Subcutaneous abdominal adipose tissue (tissue), 5 donors: ENCODE data around the gene DNAH17.

Experiments used
- H3K27ac ChIP-seq: one replicate; pipeline ENCODE4 v1.7.0; 2013; ENCODE audit warnings: low read depth, mild to moderate bottlenecking, inconsistent platforms, low read length, moderate library complexity
- H3K27me3 ChIP-seq, 5 donors: one replicate each; pipeline ENCODE4 v1.7.0; 2013; ENCODE audit warnings: low read length in 5 of 5, inconsistent platforms in 1 of 5; ENCODE audit not compliant: control insufficient read depth in 5 of 5, insufficient read depth in 4 of 5
- H3K36me3 ChIP-seq, 5 donors: one replicate each; pipeline ENCODE4 v1.7.0; 2013; ENCODE audit warnings: low read length in 5 of 5; ENCODE audit not compliant: control insufficient read depth in 5 of 5, insufficient read depth in 5 of 5
- H3K4me1 ChIP-seq, 5 donors: one replicate each; pipeline ENCODE4 v1.7.0; 2013; ENCODE audit warnings: low read length in 5 of 5, mild to moderate bottlenecking in 3 of 5, moderate library complexity in 1 of 5; ENCODE audit not compliant: control insufficient read depth in 5 of 5, insufficient read depth in 5 of 5
- H3K4me3 ChIP-seq, 5 donors: one replicate each; pipeline ENCODE4 v1.7.0; 2013; ENCODE audit warnings: low read length in 5 of 5, low read depth in 1 of 5
- H3K9ac ChIP-seq, 5 donors: one replicate each; pipeline ENCODE4 v1.7.0; 2013; ENCODE audit warnings: low read length in 5 of 5, mild to moderate bottlenecking in 4 of 5, moderate library complexity in 3 of 5
- H3K9me3 ChIP-seq, 5 donors: one replicate each; pipeline ENCODE4 v1.7.0; 2013; ENCODE audit warnings: low read length in 5 of 5; ENCODE audit not compliant: control insufficient read depth in 5 of 5
- donor health status: healthy.
- donor health status: healthy.
- donor health status: healthy.
- donor health status: healthy.
- donor health status: healthy.

DNAH17 gene

GRCh38 chr17:78529871-78530670, 47.1 kb downstream of the DNAH17 start:
- Histone ChIP-seq H3K4me1 (peaks cover 0 to 1% (median 0%) of the 10 kb centered on the region in 5 donors), H3K36me3 (no peaks in the 10 kb centered on the region), H3K4me3 (no peak overlapping the region), H3K9ac (no peak overlapping the region), H3K27ac (no peak overlapping the region), H3K27me3 (peaks cover 0 to 2% (median 0%) of the 10 kb centered on the region in 5 donors), H3K9me3 (no peaks in the 10 kb centered on the region)

- H3K4me3 ChIP-seq: no peak overlapping the region
- H3K36me3 ChIP-seq: no peaks in the 10 kb centered on the region
- no peak overlapping the region for H3K9ac ChIP-seq
- H3K9me3 ChIP-seq: no peaks in the 10 kb centered on the region
- no peak overlapping the region for H3K27ac ChIP-seq
- H3K27me3 ChIP-seq: peaks cover 0 to 2% (median 0%) of the 10 kb centered on the region in 5 donors
- no peaks in the 10 kb centered on the region for H3K4me1 ChIP-seq
These were observed 47.9 kb downstream of the DNAH17 start for GRCh38 chr17:78529251-78529650.

GRCh38 chr17:78528541-78528940, 48.7 kb downstream of the DNAH17 start:
- H3K36me3 ChIP-seq: no peaks in the 10 kb centered on the region

GRCh38 chr17:78527345-78527744, 49.9 kb downstream of the DNAH17 start:
- Histone ChIP-seq H3K27ac (no peak overlapping the region), H3K9ac (no peak overlapping the region), H3K4me3 (no peak overlapping the region), H3K36me3 (no peaks in the 10 kb centered on the region), H3K4me1 (no peaks in the 10 kb centered on the region), H3K27me3 (peaks cover 0 to 2% (median 0%) of the 10 kb centered on the region in 5 donors), H3K9me3 (no peaks in the 10 kb centered on the region)

More at GRCh38 chr17:78528541-78528940, 48.7 kb downstream of the DNAH17 start:
- Histone ChIP-seq H3K9ac (no peak overlapping the region), H3K27me3 (peaks cover 0 to 2% (median 0%) of the 10 kb centered on the region in 5 donors), H3K4me1 (no peaks in the 10 kb centered on the region), H3K27ac (no peak overlapping the region), H3K4me3 (no peak overlapping the region), H3K9me3 (no peaks in the 10 kb centered on the region)

- Histone ChIP-seq H3K9ac (no peak overlapping the region), H3K4me3 (no peak overlapping the region), H3K27ac (no peak overlapping the region), H3K9me3 (no peaks in the 10 kb centered on the region), H3K27me3 (peaks cover 0 to 2% (median 0%) of the 10 kb centered on the region in 5 donors), H3K36me3 (no peaks in the 10 kb centered on the region), H3K4me1 (no peaks in the 10 kb centered on the region)
These were observed 50.8 kb downstream of the DNAH17 start for GRCh38 chr17:78526231-78527025.

GRCh38 chr17:78525511-78526160, 51.6 kb downstream of the DNAH17 start:
- Histone ChIP-seq H3K36me3 (no peaks in the 10 kb centered on the region), H3K27ac (no peak overlapping the region), H3K4me1 (no peaks in the 10 kb centered on the region), H3K9me3 (no peaks in the 10 kb centered on the region), H3K27me3 (peaks cover 0 to 2% (median 0%) of the 10 kb centered on the region in 5 donors), H3K9ac (no peak overlapping the region), H3K4me3 (no peak overlapping the region)

- Histone ChIP-seq H3K27me3 (peaks cover 0 to 2% (median 0%) of the 10 kb centered on the region in 5 donors), H3K4me1 (no peaks in the 10 kb centered on the region), H3K36me3 (no peaks in the 10 kb centered on the region), H3K9me3 (no peaks in the 10 kb centered on the region), H3K4me3 (no peak overlapping the region), H3K27ac (no peak overlapping the region), H3K9ac (no peak overlapping the region)
These were observed 52.2 kb downstream of the DNAH17 start for GRCh38 chr17:78524870-78525510.

GRCh38 chr17:78523934-78524655, 53.1 kb downstream of the DNAH17 start:
- H3K9me3 ChIP-seq: no peaks in the 10 kb centered on the region
- no peak overlapping the region for H3K9ac ChIP-seq
- H3K4me1 ChIP-seq: no peaks in the 10 kb centered on the region
- peaks cover 0 to 2% (median 0%) of the 10 kb centered on the region in 5 donors for H3K27me3 ChIP-seq
- no peak overlapping the region for H3K4me3 ChIP-seq
- no peak overlapping the region for H3K27ac ChIP-seq
- no peaks in the 10 kb centered on the region for H3K36me3 ChIP-seq

- H3K4me1 ChIP-seq: peaks cover 0 to 4% (median 0%) of the 10 kb centered on the region in 5 donors
- H3K4me3 ChIP-seq: no peak overlapping the region
- H3K9ac ChIP-seq: no peak overlapping the region
- H3K27me3 ChIP-seq: no peaks in the 10 kb centered on the region
- H3K9me3 ChIP-seq: no peaks in the 10 kb centered on the region
- H3K36me3 ChIP-seq: no peaks in the 10 kb centered on the region
- no peak overlapping the region for H3K27ac ChIP-seq
These were observed 55.0 kb downstream of the DNAH17 start for GRCh38 chr17:78522031-78522809.
